Measurements from ENCODE around the gene ZNF462. TPM values are rescaled to one million over a fixed set of nuclear protein-coding genes. Genes with fewer than 3 reads are reported as not detected.

Gene ZNF462
- total and polyA plus RNA-seq, 2 of the 13 experiments (the other 11 are each of a cell fraction or from before 2014, with no cell fraction given) = not detected

- no peak for TF ChIP-seq PATZ1 (CRISPR knock-in tag; IDR thresholded peaks at IDR 0.05)
Measured at GRCh38 chr9:106954558-106954957, 91.6 kb downstream of the ZNF462 start (continued).

GRCh38 chr9:106954974-106955850 lies 92.2 kb downstream of the ZNF462 start:
- H3K4me2 ChIP-seq (ENCODE audit: low read depth, low read length) = no peak overlapping the region
- intact Hi-C loops (cut with micrococcal nuclease; ENCODE audit: unreplicated experiment) = no loop called here
- H2AFZ ChIP-seq (ENCODE audit: low read length) = no peak overlapping the region

GRCh38 chr9:106956971-106957370 lies 94.0 kb downstream of the ZNF462 start:
- no peak for ATAC-seq
- no peak overlapping the region for H3K4me2 ChIP-seq (ENCODE audit: low read depth, low read length)
- DNase-seq (ENCODE audit: low spot score) = no peak
- no peaks in the 10 kb centered on the region for H3K79me2 ChIP-seq (ENCODE audit: insufficient read depth, low read length)
- H3K9me3 ChIP-seq (ENCODE audit: low read length) = no peaks in the 10 kb centered on the region
- H3K36me3 ChIP-seq (replicated peaks in 1 of 2; ENCODE audit: control insufficient read depth in 1 of 2, insufficient read depth in 2 of 2, low read length in 2 of 2) = no peaks in the 10 kb centered on the region
- no peaks in the 10 kb centered on the region for H3K4me1 ChIP-seq (ENCODE audit: insufficient read depth, low read length)
- no peak overlapping the region for H2AFZ ChIP-seq (ENCODE audit: low read length)
- 2% methylated on average over 5 of the region's 5 CpGs for WGBS (ENCODE audit: low lambda C conversion rate)
- in situ Hi-C loops (cut with HindIII; ENCODE audit: extremely low pct_ligation_motif_present, low pct_unique_long_range_greater_than_20kb) (no loop called here), intact Hi-C loops (cut with micrococcal nuclease; ENCODE audit: unreplicated experiment) (no loop called here)
- H3K4me3 ChIP-seq (replicated peaks in 1 of 3; ENCODE audit: insufficient read depth in 1 of 3, low read depth in 2 of 3, low read length in 3 of 3) = no peak overlapping the region
- H3K27me3 ChIP-seq (ENCODE audit: control insufficient read depth in 1 of 2, insufficient read depth in 2 of 2, low read length in 2 of 2) = no peaks in the 10 kb centered on the region
- H3K9ac ChIP-seq (ENCODE audit: insufficient read depth, low read depth, low read length) = no peak overlapping the region
- ChIA-PET POLR2A (no interaction called here), CTCF (ENCODE audit: low intra/inter-chr PET ratio, low total read pairs) (no interaction called here)
- H3K27ac ChIP-seq (ENCODE audit: extremely low read length, insufficient read depth, low read length) = no peak overlapping the region
- FAIRE-seq = no peak
- no peaks in the 10 kb centered on the region for H4K20me1 ChIP-seq (ENCODE audit: insufficient read depth, low read length)
- no TSS peak for BruUV-seq (replicated peaks)
- TF ChIP-seq GTF2F1 (IDR thresholded peaks at IDR 0.05; ENCODE audit: low read length) (no peak), ZNF350 (CRISPR knock-in tag; IDR thresholded peaks at IDR 0.05; ENCODE audit: borderline replicate concordance, low read depth) (no peak), ZNF205 (CRISPR knock-in tag; IDR thresholded peaks at IDR 0.05) (no peak), GMEB1 (CRISPR knock-in tag; IDR thresholded peaks at IDR 0.05; ENCODE audit: borderline replicate concordance) (no peak), TFAP4 (IDR thresholded peaks at IDR 0.05; ENCODE audit: borderline replicate concordance, low read depth) (no peak), XBP1 (CRISPR knock-in tag; IDR thresholded peaks at IDR 0.05) (no peak), ZNF503 (CRISPR knock-in tag; IDR thresholded peaks at IDR 0.05) (no peak)

More at GRCh38 chr9:106954974-106955850, 92.2 kb downstream of the ZNF462 start:
- Histone ChIP-seq H4K20me1 (ENCODE audit: insufficient read depth, low read length) (no peaks in the 10 kb centered on the region), H3K36me3 (replicated peaks in 1 of 2; ENCODE audit: control insufficient read depth in 1 of 2, insufficient read depth in 2 of 2, low read length in 2 of 2) (no peaks in the 10 kb centered on the region), H3K79me2 (ENCODE audit: insufficient read depth, low read length) (no peaks in the 10 kb centered on the region), H3K9ac (ENCODE audit: insufficient read depth, low read depth, low read length) (no peak overlapping the region), H3K27ac (ENCODE audit: extremely low read length, insufficient read depth, low read length) (no peak overlapping the region), H3K4me1 (ENCODE audit: insufficient read depth, low read length) (no peaks in the 10 kb centered on the region), H3K9me3 (ENCODE audit: low read length) (no peaks in the 10 kb centered on the region), H3K4me3 (replicated peaks in 1 of 3; ENCODE audit: insufficient read depth in 1 of 3, low read depth in 2 of 3, low read length in 3 of 3) (no peak overlapping the region), H3K27me3 (ENCODE audit: control insufficient read depth in 1 of 2, insufficient read depth in 2 of 2, low read length in 2 of 2) (no peaks in the 10 kb centered on the region)
- 15% methylated on average over 3 of the region's 3 CpGs for WGBS (ENCODE audit: low lambda C conversion rate)
- no TSS peak for BruUV-seq (replicated peaks)
- TF ChIP-seq MATR3 (CRISPR knock-in tag; IDR thresholded peaks at IDR 0.05) = no peak
- in situ Hi-C loops (cut with HindIII; ENCODE audit: extremely low pct_ligation_motif_present, low pct_unique_long_range_greater_than_20kb) = no loop called here
- POLR2A ChIA-PET = no interaction called here
- ATAC-seq (no peak), DNase-seq (ENCODE audit: low spot score) (no peak), FAIRE-seq (no peak)
- CTCF ChIA-PET (ENCODE audit: low intra/inter-chr PET ratio, low total read pairs) = no interaction called here
